Measurements from ENCODE around the gene RPH3AL. TPM values are rescaled to one million over a fixed set of nuclear protein-coding genes. Genes with fewer than 3 reads are reported as not detected.

Gene RPH3AL
- total RNA-seq, 1 experiment from 2014 or later: 28.8 TPM

- in situ Hi-C loops (cut with HindIII; ENCODE audit: low pct_unique_long_range_greater_than_20kb, low sequenced_read_pairs): no loop called here
- no peak for DNase-seq (ENCODE audit: low read depth)
These were observed 5.0 kb upstream of the RPH3AL start for GRCh38 chr17:357644-358043.

GRCh38 chr17:356671-357434, 4.2 kb upstream of the RPH3AL start:
- in situ Hi-C loops (cut with HindIII; ENCODE audit: low pct_unique_long_range_greater_than_20kb, low sequenced_read_pairs): no loop called here
- no peak for DNase-seq (ENCODE audit: low read depth)

- DNase-seq (ENCODE audit: low read depth): peak; percentile 95
- in situ Hi-C loops (cut with HindIII; ENCODE audit: low pct_unique_long_range_greater_than_20kb, low sequenced_read_pairs): no loop called here
These were observed 2.3 kb upstream of the RPH3AL start for GRCh38 chr17:354651-355556.

GRCh38 chr17:353838-354234, 1.2 kb upstream of the RPH3AL start:
- DNase-seq (ENCODE audit: low read depth): no peak
- in situ Hi-C loops (cut with HindIII; ENCODE audit: low pct_unique_long_range_greater_than_20kb, low sequenced_read_pairs): no loop called here

- DNase-seq (ENCODE audit: low read depth): no peak
- in situ Hi-C loops (cut with HindIII; ENCODE audit: low pct_unique_long_range_greater_than_20kb, low sequenced_read_pairs): no loop called here
These were observed 718 bp upstream of the RPH3AL start for GRCh38 chr17:353213-353837.

GRCh38 chr17:351875-352420, 659 bp downstream of the RPH3AL start:
- in situ Hi-C loops (cut with HindIII; ENCODE audit: low pct_unique_long_range_greater_than_20kb, low sequenced_read_pairs): no loop called here
- no peak for DNase-seq (ENCODE audit: low read depth)

GRCh38 chr17:351449-351738, 1.2 kb downstream of the RPH3AL start:
- no peak for DNase-seq (ENCODE audit: low read depth)
- in situ Hi-C loops (cut with HindIII; ENCODE audit: low pct_unique_long_range_greater_than_20kb, low sequenced_read_pairs): no loop called here

- in situ Hi-C loops (cut with HindIII; ENCODE audit: low pct_unique_long_range_greater_than_20kb, low sequenced_read_pairs): no loop called here
- peak; percentile 60 for DNase-seq (ENCODE audit: low read depth)
These were observed 1.7 kb downstream of the RPH3AL start for GRCh38 chr17:350706-351448.

GRCh38 chr17:349666-350065, 2.9 kb downstream of the RPH3AL start:
- DNase-seq (ENCODE audit: low read depth): no peak
- in situ Hi-C loops (cut with HindIII; ENCODE audit: low pct_unique_long_range_greater_than_20kb, low sequenced_read_pairs): no loop called here

- in situ Hi-C loops (cut with HindIII; ENCODE audit: low pct_unique_long_range_greater_than_20kb, low sequenced_read_pairs): no loop called here
- no peak for DNase-seq (ENCODE audit: low read depth)
These were observed 3.7 kb downstream of the RPH3AL start for GRCh38 chr17:348692-349425.

GRCh38 chr17:348012-348411, 4.6 kb downstream of the RPH3AL start:
- no peak for DNase-seq (ENCODE audit: low read depth)
- in situ Hi-C loops (cut with HindIII; ENCODE audit: low pct_unique_long_range_greater_than_20kb, low sequenced_read_pairs): no loop called here

GRCh38 chr17:347309-347899, 5.2 kb downstream of the RPH3AL start:
- in situ Hi-C loops (cut with HindIII; ENCODE audit: low pct_unique_long_range_greater_than_20kb, low sequenced_read_pairs): no loop called here

GRCh38 chr17:345992-346785, 6.4 kb downstream of the RPH3AL start:
- DNase-seq (ENCODE audit: low read depth): no peak
- in situ Hi-C loops (cut with HindIII; ENCODE audit: low pct_unique_long_range_greater_than_20kb, low sequenced_read_pairs): no loop called here

More at GRCh38 chr17:347309-347899, 5.2 kb downstream of the RPH3AL start:
- no peak for DNase-seq (ENCODE audit: low read depth)

- no peak for DNase-seq (ENCODE audit: low read depth)
- in situ Hi-C loops (cut with HindIII; ENCODE audit: low pct_unique_long_range_greater_than_20kb, low sequenced_read_pairs): no loop called here
These were observed 7.3 kb downstream of the RPH3AL start for GRCh38 chr17:345261-345660.

GRCh38 chr17:343875-344752, 8.5 kb downstream of the RPH3AL start:
- DNase-seq (ENCODE audit: low read depth): no peak
- in situ Hi-C loops (cut with HindIII; ENCODE audit: low pct_unique_long_range_greater_than_20kb, low sequenced_read_pairs): no loop called here

- in situ Hi-C loops (cut with HindIII; ENCODE audit: low pct_unique_long_range_greater_than_20kb, low sequenced_read_pairs): no loop called here
- no peak for DNase-seq (ENCODE audit: low read depth)
These were observed 9.4 kb downstream of the RPH3AL start for GRCh38 chr17:343211-343610.

Measured in Caki2 (cell line).